PC-9 (cell line): ENCODE results near the gene EIF3K. TPM values are rescaled to one million over a fixed set of nuclear protein-coding genes. Genes with fewer than 3 reads are reported as not detected.

Source experiments
- BruUV-seq: library from RNA; stranded (reverse); fragments of 400-500 nt; replicated peaks from 2 replicates; lab custom pipeline; 2021; lab: Mats Ljungman, UMichigan
- CTCF ChIA-PET: fragments of 300-600 bp; sonication (Branson Sonifier 250); formaldehyde crosslinking; loops from one replicate; lab custom pipeline; 2022; ENCODE audit warnings: antibody characterized with exemption; lab: Charles Lee
- POLR2A ChIA-PET: fragments of 300-600 bp; sonication (Branson Sonifier 250); formaldehyde crosslinking; loops from one replicate; lab custom pipeline; 2022; ENCODE audit warnings: antibody characterized with exemption; ENCODE audit not compliant: unreplicated experiment; lab: Charles Lee
- DNase-seq, 2 experiments: peaks; one replicate each; pipeline versions ENCODE4 v3.0.0 to v3.0.0-alpha.2; 2015 to 2022; ENCODE audit warnings: mixed read lengths in 1 of 2
- H2AFZ ChIP-seq: fragments of 200-600 bp; sonication (generic); 2 replicates; pipeline ENCODE4 v1.8.1; 2017; ENCODE audit warnings: antibody characterized with exemption
- H3F3A ChIP-seq: fragments of 200-600 bp; sonication (generic); 2 replicates; pipeline ENCODE4 v1.8.1; 2017; ENCODE audit warnings: antibody characterized with exemption, mild to moderate bottlenecking, low read depth; ENCODE audit not compliant: insufficient read depth
- H3K27ac ChIP-seq: fragments of 200-600 bp; sonication (generic); 2 replicates; pipeline ENCODE4 v1.6.1; 2016; ENCODE audit warnings: mixed run types
- H3K27me3 ChIP-seq: fragments of 200-600 bp; sonication (generic); 2 replicates; pipeline ENCODE4 v1.6.1; 2016; ENCODE audit warnings: low read depth, mixed run types; ENCODE audit not compliant: insufficient read depth
- H3K36me3 ChIP-seq: fragments of 200-600 bp; sonication (generic); 2 replicates; pipeline ENCODE4 v1.6.1; 2016; ENCODE audit warnings: low read depth, mixed run types
- H3K4me1 ChIP-seq: fragments of 200-600 bp; sonication (generic); replicated peaks from 2 replicates; pipeline ENCODE4 v1.6.1; 2016; ENCODE audit warnings: mixed run types; ENCODE audit not compliant: insufficient read depth
- H3K4me2 ChIP-seq: fragments of 200-600 bp; sonication (generic); 2 replicates; pipeline ENCODE4 v1.6.1; 2017; ENCODE audit warnings: mixed run types
- H3K4me3 ChIP-seq: fragments of 200-600 bp; sonication (generic); 2 replicates; pipeline ENCODE4 v1.6.1; 2016; ENCODE audit warnings: mixed run types
- H3K79me2 ChIP-seq: fragments of 200-600 bp; sonication (generic); 2 replicates; pipeline ENCODE4 v1.6.1; 2017; ENCODE audit warnings: low read depth, mixed run types
- H3K9me2 ChIP-seq: fragments of 200-600 bp; sonication (generic); 2 replicates; pipeline ENCODE4 v1.8.1; 2017; ENCODE audit warnings: mild to moderate bottlenecking; ENCODE audit not compliant: insufficient read depth
- H3K9me3 ChIP-seq: fragments of 200-600 bp; sonication (generic); 2 replicates; pipeline ENCODE4 v1.8.1; 2016; ENCODE audit warnings: low read depth; ENCODE audit not compliant: insufficient read depth
- H4K20me1 ChIP-seq: fragments of 200-600 bp; sonication (generic); 2 replicates; pipeline ENCODE4 v1.8.1; 2017; ENCODE audit not compliant: insufficient read depth
- CTCF ChIP-seq: fragments of 200-600 bp; sonication (generic); conservative IDR thresholded peaks from 2 replicates; pipeline ENCODE4 v1.6.1; 2017; ENCODE audit warnings: mixed run types, antibody characterized with exemption, mild to moderate bottlenecking, moderate library complexity
- EZH2 ChIP-seq: fragments of 200-600 bp; sonication (generic); IDR thresholded peaks from 2 replicates; pipeline ENCODE4 v1.8.0; 2017; ENCODE audit warnings: antibody characterized with exemption, low read depth
- intact Hi-C: fragments of 100-400 bp; cut with micrococcal nuclease; formaldehyde crosslinking; loops from one replicate; pipeline ENCODE4 v1.10.0; 2022; ENCODE audit not compliant: unreplicated experiment
- total RNA-seq: library from RNA; stranded (reverse); gene quantifications from 2 replicates; pipeline ENCODE4 v1.2.3, GENCODE V29; 2021

The EIF3K gene
- total RNA-seq, 1 experiment from 2014 or later, result 230 TPM

GRCh38 chr19:38583219-38583984 lies 35.6 kb upstream of the EIF3K start:
- no peak for DNase-seq
- Histone ChIP-seq H3K36me3 (no peaks in the 10 kb centered on the region), H3F3A (no peaks in the 10 kb centered on the region; the same call in 1 of the 2 replicates), H3K4me2 (no peak overlapping the region), H3K27ac (no peak overlapping the region), H3K9me3 (no peaks in the 10 kb centered on the region), H4K20me1 (no peaks in the 10 kb centered on the region), H2AFZ (no peak overlapping the region), H3K9me2 (no peaks in the 10 kb centered on the region), H3K4me3 (no peak overlapping the region), H3K79me2 (no peaks in the 10 kb centered on the region), H3K4me1 (peaks cover 10% of the 10 kb centered on the region), H3K27me3 (no peaks in the 10 kb centered on the region)
- BruUV-seq, result no TSS peak
- intact Hi-C loops, result no loop called here
- ChIA-PET POLR2A (interaction anchor here (0.5 kb wide), 1 partner anchor 39 kb away, joined by 8 read pairs; no protein-coding TSS in a partner anchor), CTCF (interaction anchor here (0.6 kb wide), 1 partner anchor 13 kb away, joined by 15 read pairs; no protein-coding TSS in a partner anchor)
- TF ChIP-seq EZH2 (no peak), CTCF (no peak)

GRCh38 chr19:38583985-38584305 lies 35.0 kb upstream of the EIF3K start:
- Histone ChIP-seq H3F3A (no peaks in the 10 kb centered on the region; the same call in 1 of the 2 replicates), H3K4me3 (no peak overlapping the region), H3K36me3 (no peaks in the 10 kb centered on the region), H2AFZ (no peak overlapping the region), H3K4me1 (peaks cover 7% of the 10 kb centered on the region), H3K9me2 (no peaks in the 10 kb centered on the region), H3K27me3 (no peaks in the 10 kb centered on the region), H3K79me2 (no peaks in the 10 kb centered on the region), H4K20me1 (no peaks in the 10 kb centered on the region), H3K27ac (no peak overlapping the region), H3K4me2 (no peak overlapping the region), H3K9me3 (no peaks in the 10 kb centered on the region)
- no TSS peak for BruUV-seq
- intact Hi-C loops, result no loop called here
- no peak for DNase-seq
- POLR2A ChIA-PET, result interaction anchor here (0.5 kb wide), 1 partner anchor 38 kb away, joined by 8 read pairs; no protein-coding TSS in a partner anchor
- CTCF ChIA-PET, result interaction anchor here (0.6 kb wide), 1 partner anchor 12 kb away, joined by 15 read pairs; no protein-coding TSS in a partner anchor
- TF ChIP-seq EZH2 (no peak), CTCF (no peak)

GRCh38 chr19:38587562-38587961 lies 31.4 kb upstream of the EIF3K start:
- intact Hi-C loops, result no loop called here
- POLR2A ChIA-PET, result no interaction called here
- H3K36me3 ChIP-seq, result no peaks in the 10 kb centered on the region
- H3K9me3 ChIP-seq, result no peaks in the 10 kb centered on the region
- no peak overlapping the region for H3K4me3 ChIP-seq
- DNase-seq, result no peak
- H3K4me1 ChIP-seq, result no peaks in the 10 kb centered on the region
- no peaks in the 10 kb centered on the region for H4K20me1 ChIP-seq
- H3F3A ChIP-seq, result no peaks in the 10 kb centered on the region
- H3K27ac ChIP-seq, result no peak overlapping the region
- no peaks in the 10 kb centered on the region for H3K9me2 ChIP-seq
- TF ChIP-seq EZH2 (no peak), CTCF (no peak)
- H3K79me2 ChIP-seq, result no peaks in the 10 kb centered on the region
- CTCF ChIA-PET, result no interaction called here
- no peaks in the 10 kb centered on the region for H3K27me3 ChIP-seq
- no TSS peak for BruUV-seq
- H2AFZ ChIP-seq, result no peak overlapping the region
- H3K4me2 ChIP-seq, result no peak overlapping the region
